Transverse colon (tissue), 4 donors: ENCODE results near the gene HLA-DQA1.

Experiments
- POLR2AphosphoS5 ChIP-seq, 3 donors: sonication (generic); formaldehyde crosslinking; IDR thresholded peaks; one replicate each; pipeline ENCODE4 v1.6.1; 2016; ENCODE audit warnings: antibody characterized with exemption in 3 of 3
- TF ChIP-seq, protein P1 (sequence below), 5 experiments: fragments of 200-600 bp in 3 of 5; fragments of 450-650 bp in 2 of 5; sonication (generic) in 3 of 5; IDR thresholded peaks; 1 replicate in 2 of 5; 2 replicates in 3 of 5; pipeline ENCODE4 v1.5.1; 2016 to 2017; ENCODE audit warnings: antibody characterized with exemption in 5 of 5, inconsistent platforms in 3 of 5, mild to moderate bottlenecking in 2 of 5, moderate library complexity in 1 of 5

DNA sequence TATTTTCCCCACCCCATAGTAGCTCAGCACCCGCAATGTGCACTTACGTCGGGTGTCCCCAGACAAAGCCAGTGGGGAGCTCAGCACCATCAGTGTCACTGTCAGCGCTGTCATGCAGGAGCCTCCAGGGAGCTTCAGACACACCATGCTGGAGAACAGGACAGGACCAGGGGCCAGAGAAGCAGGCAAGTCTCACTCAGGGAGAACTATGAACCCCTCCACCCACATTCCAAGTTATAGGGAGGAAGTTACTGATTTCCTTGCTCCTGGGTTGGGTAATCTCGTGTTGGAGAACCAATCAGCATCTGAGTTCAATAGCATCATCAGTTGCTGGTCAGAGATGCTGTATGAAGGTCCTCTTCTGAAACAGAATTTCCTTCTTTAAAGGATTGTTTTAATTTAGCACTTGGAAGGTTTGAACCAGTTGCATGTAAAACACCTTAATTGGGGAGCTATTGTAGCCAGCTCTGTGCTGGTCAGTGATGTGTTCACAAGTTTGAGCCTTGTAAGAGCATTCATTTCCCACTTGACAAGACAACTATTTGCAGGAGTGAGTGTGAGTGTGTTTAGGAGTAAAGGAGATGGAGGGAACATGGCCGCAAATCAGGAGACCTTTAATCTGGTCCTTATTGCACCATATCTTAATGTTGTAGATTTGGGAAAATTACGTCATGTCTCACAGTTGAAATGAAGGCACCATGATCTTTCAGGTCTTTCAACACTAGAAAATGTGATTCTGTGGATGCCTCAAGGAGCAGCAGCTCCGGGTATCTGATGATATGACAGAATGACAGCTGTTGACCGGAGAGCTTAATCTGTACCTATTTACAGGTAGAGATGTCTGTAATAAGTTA lies 47.4 kb upstream of the HLA-DQA1 start, which contains the start of gene HLA-DRB1:
- TF ChIP-seq POLR2AphosphoS5 (IDR thresholded peaks at IDR 0.05): peak in 1 of 3 donors; percentile 62
- TF ChIP-seq, protein P1, sequence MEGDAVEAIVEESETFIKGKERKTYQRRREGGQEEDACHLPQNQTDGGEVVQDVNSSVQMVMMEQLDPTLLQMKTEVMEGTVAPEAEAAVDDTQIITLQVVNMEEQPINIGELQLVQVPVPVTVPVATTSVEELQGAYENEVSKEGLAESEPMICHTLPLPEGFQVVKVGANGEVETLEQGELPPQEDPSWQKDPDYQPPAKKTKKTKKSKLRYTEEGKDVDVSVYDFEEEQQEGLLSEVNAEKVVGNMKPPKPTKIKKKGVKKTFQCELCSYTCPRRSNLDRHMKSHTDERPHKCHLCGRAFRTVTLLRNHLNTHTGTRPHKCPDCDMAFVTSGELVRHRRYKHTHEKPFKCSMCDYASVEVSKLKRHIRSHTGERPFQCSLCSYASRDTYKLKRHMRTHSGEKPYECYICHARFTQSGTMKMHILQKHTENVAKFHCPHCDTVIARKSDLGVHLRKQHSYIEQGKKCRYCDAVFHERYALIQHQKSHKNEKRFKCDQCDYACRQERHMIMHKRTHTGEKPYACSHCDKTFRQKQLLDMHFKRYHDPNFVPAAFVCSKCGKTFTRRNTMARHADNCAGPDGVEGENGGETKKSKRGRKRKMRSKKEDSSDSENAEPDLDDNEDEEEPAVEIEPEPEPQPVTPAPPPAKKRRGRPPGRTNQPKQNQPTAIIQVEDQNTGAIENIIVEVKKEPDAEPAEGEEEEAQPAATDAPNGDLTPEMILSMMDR (IDR thresholded peaks at IDR 0.05): no peak
